ENCODE data around the gene PLCH1. TPM values are rescaled to one million over a fixed set of nuclear protein-coding genes. Genes with fewer than 3 reads are reported as not detected.

Gene PLCH1
- polyA plus RNA-seq, 2 donors: 0.07 to 0.10 TPM

DNA sequence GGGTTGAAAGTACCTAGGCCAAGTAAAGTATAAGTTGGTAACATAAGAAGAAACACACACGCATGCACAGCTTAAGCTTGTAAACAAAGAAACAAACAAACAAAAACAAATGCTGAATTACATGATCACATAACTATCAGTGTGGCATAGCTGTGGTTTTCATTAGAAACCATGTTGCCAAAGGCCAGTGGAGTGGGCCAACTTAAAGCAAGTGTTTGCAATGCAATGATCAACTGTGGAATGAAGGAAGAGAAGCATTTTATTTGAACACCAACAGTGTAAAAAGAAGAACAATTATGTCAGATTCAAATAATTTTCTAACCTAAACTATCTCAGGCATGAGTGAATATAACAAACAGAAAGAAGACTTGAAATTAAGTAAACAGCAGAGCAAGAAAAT is 252.0 kb downstream of the PLCH1 start:
- H3K27ac ChIP-seq (ENCODE audit: low read depth in 2 of 2, low read length in 1 of 2): no peak overlapping the region
- H3K4me1 ChIP-seq (ENCODE audit: control insufficient read depth in 2 of 2, insufficient read depth in 2 of 2, low read length in 1 of 2): no peaks in the 10 kb centered on the region
- WGBS, 2 donors: 89 to 91% methylated on average over 1 of the region's 1 CpG
- no peak overlapping the region for H3K4me3 ChIP-seq (ENCODE audit: low read depth in 1 of 2, low read length in 2 of 2)
- H3K9me3 ChIP-seq (ENCODE audit: control insufficient read depth in 2 of 2, insufficient read depth in 1 of 2, low read depth in 1 of 2, low read length in 1 of 2): no peaks in the 10 kb centered on the region
- no peaks in the 10 kb centered on the region for H3K36me3 ChIP-seq (ENCODE audit: control insufficient read depth in 2 of 2, insufficient read depth in 2 of 2, low read length in 1 of 2)
- no peaks in the 10 kb centered on the region for H3K27me3 ChIP-seq (ENCODE audit: control insufficient read depth in 1 of 2, insufficient read depth in 2 of 2, low read length in 2 of 2)

DNA sequence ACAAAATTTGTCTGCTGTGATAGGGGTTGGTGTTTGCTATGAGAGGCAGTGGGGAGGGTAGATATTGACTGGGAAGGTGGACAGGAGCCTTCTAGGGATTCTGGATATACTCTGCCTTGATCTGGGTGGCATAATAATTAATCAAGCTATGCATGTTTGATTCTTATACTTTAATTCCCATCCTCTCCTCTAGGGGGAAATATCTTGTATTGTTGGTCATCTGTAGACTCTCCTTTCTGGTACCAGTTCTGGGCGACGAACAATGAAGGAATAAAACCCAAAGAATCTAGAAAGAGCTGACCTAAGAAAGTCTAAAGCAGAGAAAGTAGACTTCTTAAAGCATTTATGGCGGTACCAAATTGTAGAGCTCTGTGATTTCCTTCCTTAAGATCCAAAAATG is 253.2 kb downstream of the PLCH1 start:
- Histone ChIP-seq H3K36me3 (ENCODE audit: control insufficient read depth in 2 of 2, insufficient read depth in 2 of 2, low read length in 1 of 2) (no peaks in the 10 kb centered on the region), H3K27me3 (ENCODE audit: control insufficient read depth in 1 of 2, insufficient read depth in 2 of 2, low read length in 2 of 2) (no peaks in the 10 kb centered on the region), H3K4me3 (ENCODE audit: low read depth in 1 of 2, low read length in 2 of 2) (no peak overlapping the region), H3K27ac (ENCODE audit: low read depth in 2 of 2, low read length in 1 of 2) (no peak overlapping the region), H3K9me3 (ENCODE audit: control insufficient read depth in 2 of 2, insufficient read depth in 1 of 2, low read depth in 1 of 2, low read length in 1 of 2) (no peaks in the 10 kb centered on the region), H3K4me1 (ENCODE audit: control insufficient read depth in 2 of 2, insufficient read depth in 2 of 2, low read length in 1 of 2) (no peaks in the 10 kb centered on the region)
- 92 to 95% methylated on average over 3 of the region's 3 CpGs for WGBS, 2 donors

DNA sequence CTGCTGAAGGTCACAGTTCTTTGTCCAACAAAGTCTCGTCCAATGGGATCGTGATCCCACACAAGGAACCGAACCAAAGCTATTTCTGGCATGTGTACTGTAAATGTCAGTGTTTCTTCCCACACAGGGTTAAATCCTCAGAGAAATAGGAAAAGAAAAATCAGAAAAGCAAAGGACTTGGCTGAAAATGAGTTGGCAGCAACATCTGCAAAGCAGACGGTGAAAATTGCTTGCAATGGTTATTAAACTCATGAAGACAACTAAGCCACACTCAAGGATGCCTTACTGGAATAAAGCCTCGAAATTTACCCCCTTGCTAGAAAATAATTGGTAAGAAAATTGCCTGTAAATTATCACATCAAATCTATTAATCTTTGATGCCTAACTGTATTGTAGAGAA is 256.2 kb downstream of the PLCH1 start:
- H3K9me3 ChIP-seq (ENCODE audit: control insufficient read depth in 2 of 2, insufficient read depth in 1 of 2, low read depth in 1 of 2, low read length in 1 of 2): no peaks in the 10 kb centered on the region
- no peak overlapping the region for H3K4me3 ChIP-seq (ENCODE audit: low read depth in 1 of 2, low read length in 2 of 2)
- no peaks in the 10 kb centered on the region for H3K4me1 ChIP-seq (ENCODE audit: control insufficient read depth in 2 of 2, insufficient read depth in 2 of 2, low read length in 1 of 2)
- no peaks in the 10 kb centered on the region for H3K36me3 ChIP-seq (ENCODE audit: control insufficient read depth in 2 of 2, insufficient read depth in 2 of 2, low read length in 1 of 2)
- 70 to 76% methylated on average over 5 of the region's 5 CpGs for WGBS, 2 donors
- no peak overlapping the region for H3K27ac ChIP-seq (ENCODE audit: low read depth in 2 of 2, low read length in 1 of 2)
- H3K27me3 ChIP-seq (ENCODE audit: control insufficient read depth in 1 of 2, insufficient read depth in 2 of 2, low read length in 2 of 2): no peaks in the 10 kb centered on the region

DNA sequence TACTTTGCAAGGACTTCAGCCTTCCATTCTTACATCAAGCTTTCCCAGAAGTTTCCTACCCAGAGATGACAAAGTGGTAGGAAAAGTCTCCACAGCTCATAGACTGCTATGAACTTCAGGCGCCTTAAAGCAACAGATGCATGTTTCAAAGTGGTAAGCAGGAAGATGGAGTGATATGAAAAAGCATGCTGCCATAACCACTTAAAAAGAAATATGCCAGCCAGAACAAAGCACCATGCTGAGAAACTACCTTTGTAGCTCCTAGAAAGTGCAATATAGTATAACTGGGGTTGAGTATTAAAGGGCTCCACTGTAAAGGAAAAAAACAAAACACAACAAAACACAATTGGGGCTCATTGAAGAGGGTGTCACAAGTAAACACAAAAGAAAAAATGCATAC is 259.0 kb downstream of the PLCH1 start:
- H3K9me3 ChIP-seq (ENCODE audit: control insufficient read depth in 2 of 2, insufficient read depth in 1 of 2, low read depth in 1 of 2, low read length in 1 of 2): no peaks in the 10 kb centered on the region
- no peaks in the 10 kb centered on the region for H3K27me3 ChIP-seq (ENCODE audit: control insufficient read depth in 1 of 2, insufficient read depth in 2 of 2, low read length in 2 of 2)
- H3K36me3 ChIP-seq (ENCODE audit: control insufficient read depth in 2 of 2, insufficient read depth in 2 of 2, low read length in 1 of 2): no peaks in the 10 kb centered on the region
- WGBS, 2 donors: 81 to 85% methylated on average over 1 of the region's 1 CpG
- H3K4me1 ChIP-seq (ENCODE audit: control insufficient read depth in 2 of 2, insufficient read depth in 2 of 2, low read length in 1 of 2): no peaks in the 10 kb centered on the region
- no peak overlapping the region for H3K27ac ChIP-seq (ENCODE audit: low read depth in 2 of 2, low read length in 1 of 2)
- no peak overlapping the region for H3K4me3 ChIP-seq (ENCODE audit: low read depth in 1 of 2, low read length in 2 of 2)

DNA sequence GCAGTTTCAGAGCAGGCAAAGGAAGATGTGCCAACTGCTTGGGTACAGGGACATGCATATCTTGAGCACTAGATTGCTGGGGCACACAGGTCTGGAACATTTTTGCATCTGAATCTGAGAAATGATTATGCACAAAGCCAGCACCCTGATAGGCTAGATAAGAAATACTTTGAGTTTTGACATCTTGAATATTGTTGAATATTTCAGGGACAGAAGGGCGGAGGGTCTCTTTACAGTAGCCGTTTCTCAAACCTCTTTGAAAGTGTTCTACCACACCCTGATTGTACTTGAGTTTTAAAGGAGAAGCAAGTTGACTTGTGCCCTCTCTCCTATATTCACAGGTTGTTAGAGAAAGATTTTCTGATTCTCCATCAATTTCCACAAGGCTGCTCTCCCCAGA is 263.3 kb downstream of the PLCH1 start:
- Histone ChIP-seq H3K27ac (ENCODE audit: low read depth in 2 of 2, low read length in 1 of 2) (no peak overlapping the region), H3K4me3 (ENCODE audit: low read depth in 1 of 2, low read length in 2 of 2) (no peak overlapping the region), H3K4me1 (ENCODE audit: control insufficient read depth in 2 of 2, insufficient read depth in 2 of 2, low read length in 1 of 2) (no peaks in the 10 kb centered on the region), H3K36me3 (ENCODE audit: control insufficient read depth in 2 of 2, insufficient read depth in 2 of 2, low read length in 1 of 2) (no peaks in the 10 kb centered on the region), H3K27me3 (ENCODE audit: control insufficient read depth in 1 of 2, insufficient read depth in 2 of 2, low read length in 2 of 2) (no peaks in the 10 kb centered on the region), H3K9me3 (ENCODE audit: control insufficient read depth in 2 of 2, insufficient read depth in 1 of 2, low read depth in 1 of 2, low read length in 1 of 2) (no peaks in the 10 kb centered on the region)
- WGBS, 2 donors: 88 to 95% methylated on average over 2 of the region's 2 CpGs

DNA sequence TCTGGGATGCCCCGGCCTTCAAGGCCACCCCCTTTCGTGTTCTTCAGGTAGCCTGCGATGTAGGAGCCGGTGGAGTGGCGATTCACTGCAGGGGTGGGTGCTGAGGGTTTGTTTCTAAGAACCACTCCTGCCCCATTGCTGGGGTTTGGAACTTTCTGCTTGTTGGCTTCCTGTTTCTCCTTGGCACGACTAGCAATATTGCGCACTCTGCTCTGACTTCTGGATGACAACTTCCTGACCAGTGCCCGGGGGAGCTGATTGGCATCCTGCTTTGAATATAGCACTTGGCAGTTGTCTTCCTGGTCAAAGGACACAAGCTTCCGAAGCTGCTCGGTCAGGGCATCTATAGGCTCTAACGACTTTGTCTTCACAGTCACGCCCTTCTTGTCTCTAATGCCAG is 263.8 kb downstream of the PLCH1 start:
- no peak overlapping the region for H3K27ac ChIP-seq (ENCODE audit: low read depth in 2 of 2, low read length in 1 of 2)
- H3K4me3 ChIP-seq (ENCODE audit: low read depth in 1 of 2, low read length in 2 of 2): no peak overlapping the region
- 84 to 88% methylated on average over 12 of the region's 12 CpGs for WGBS, 2 donors
- H3K27me3 ChIP-seq (ENCODE audit: control insufficient read depth in 1 of 2, insufficient read depth in 2 of 2, low read length in 2 of 2): no peaks in the 10 kb centered on the region
- H3K36me3 ChIP-seq (ENCODE audit: control insufficient read depth in 2 of 2, insufficient read depth in 2 of 2, low read length in 1 of 2): no peaks in the 10 kb centered on the region
- H3K4me1 ChIP-seq (ENCODE audit: control insufficient read depth in 2 of 2, insufficient read depth in 2 of 2, low read length in 1 of 2): no peaks in the 10 kb centered on the region
- no peaks in the 10 kb centered on the region for H3K9me3 ChIP-seq (ENCODE audit: control insufficient read depth in 2 of 2, insufficient read depth in 1 of 2, low read depth in 1 of 2, low read length in 1 of 2)

DNA sequence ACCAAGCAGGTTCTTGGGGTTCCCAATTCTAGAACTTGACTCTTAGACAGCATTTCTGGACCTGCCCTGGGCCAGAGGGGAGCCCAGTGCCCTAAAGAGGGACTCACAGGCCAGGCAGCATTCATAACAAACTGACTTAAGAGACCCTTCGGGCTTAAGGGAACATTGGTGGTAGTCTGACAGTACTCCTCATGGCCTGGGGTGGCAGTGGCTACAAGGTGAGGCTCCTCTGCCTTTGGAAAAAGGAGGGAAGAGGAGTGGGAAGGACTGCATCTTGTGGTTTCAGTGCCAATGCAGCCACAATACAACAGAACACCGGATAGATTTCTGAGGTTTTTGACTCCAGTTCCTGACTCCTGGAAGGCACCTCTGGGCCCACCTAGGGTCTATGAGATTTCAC is 279.2 kb downstream of the PLCH1 start:
- no peak overlapping the region for H3K4me3 ChIP-seq (ENCODE audit: low read depth in 1 of 2, low read length in 2 of 2)
- 70 to 73% methylated on average over 2 of the region's 2 CpGs for WGBS, 2 donors
- H3K9me3 ChIP-seq (ENCODE audit: control insufficient read depth in 2 of 2, insufficient read depth in 1 of 2, low read depth in 1 of 2, low read length in 1 of 2): no peaks in the 10 kb centered on the region
- no peaks in the 10 kb centered on the region for H3K36me3 ChIP-seq (ENCODE audit: control insufficient read depth in 2 of 2, insufficient read depth in 2 of 2, low read length in 1 of 2)
- H3K27me3 ChIP-seq (ENCODE audit: control insufficient read depth in 1 of 2, insufficient read depth in 2 of 2, low read length in 2 of 2): peaks cover 0 to 2% of the 10 kb centered on the region in 2 donors
- no peak overlapping the region for H3K27ac ChIP-seq (ENCODE audit: low read depth in 2 of 2, low read length in 1 of 2)
- H3K4me1 ChIP-seq (ENCODE audit: control insufficient read depth in 2 of 2, insufficient read depth in 2 of 2, low read length in 1 of 2): no peaks in the 10 kb centered on the region

DNA sequence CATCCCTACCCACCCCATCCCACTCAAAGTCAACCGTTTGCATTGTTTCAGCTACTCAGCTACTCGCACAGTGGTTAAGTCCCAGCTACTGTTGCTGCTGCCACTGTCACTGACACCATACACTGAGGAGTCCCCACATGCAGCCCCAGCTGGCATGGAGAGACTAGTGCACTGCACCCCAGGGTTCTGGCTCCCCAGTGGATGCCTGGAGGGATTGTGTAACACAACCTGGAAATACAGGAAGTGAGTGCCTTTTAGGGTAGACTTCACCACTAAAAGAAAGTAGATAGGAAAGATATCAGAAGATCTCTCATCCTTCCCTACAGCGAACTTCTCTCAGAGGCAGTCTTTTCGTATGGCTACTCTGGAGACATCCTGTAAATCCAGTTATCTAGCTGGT is 282.2 kb downstream of the PLCH1 start:
- 78 to 84% methylated on average over 4 of the region's 4 CpGs for WGBS, 2 donors
- no peaks in the 10 kb centered on the region for H3K9me3 ChIP-seq (ENCODE audit: control insufficient read depth in 2 of 2, insufficient read depth in 1 of 2, low read depth in 1 of 2, low read length in 1 of 2)
- H3K27ac ChIP-seq (ENCODE audit: low read depth in 2 of 2, low read length in 1 of 2): no peak overlapping the region
- no peaks in the 10 kb centered on the region for H3K36me3 ChIP-seq (ENCODE audit: control insufficient read depth in 2 of 2, insufficient read depth in 2 of 2, low read length in 1 of 2)
- no peak overlapping the region for H3K4me3 ChIP-seq (ENCODE audit: low read depth in 1 of 2, low read length in 2 of 2)
- H3K27me3 ChIP-seq (ENCODE audit: control insufficient read depth in 1 of 2, insufficient read depth in 2 of 2, low read length in 2 of 2): peaks cover 0 to 2% of the 10 kb centered on the region in 2 donors
- H3K4me1 ChIP-seq (ENCODE audit: control insufficient read depth in 2 of 2, insufficient read depth in 2 of 2, low read length in 1 of 2): no peaks in the 10 kb centered on the region

DNA sequence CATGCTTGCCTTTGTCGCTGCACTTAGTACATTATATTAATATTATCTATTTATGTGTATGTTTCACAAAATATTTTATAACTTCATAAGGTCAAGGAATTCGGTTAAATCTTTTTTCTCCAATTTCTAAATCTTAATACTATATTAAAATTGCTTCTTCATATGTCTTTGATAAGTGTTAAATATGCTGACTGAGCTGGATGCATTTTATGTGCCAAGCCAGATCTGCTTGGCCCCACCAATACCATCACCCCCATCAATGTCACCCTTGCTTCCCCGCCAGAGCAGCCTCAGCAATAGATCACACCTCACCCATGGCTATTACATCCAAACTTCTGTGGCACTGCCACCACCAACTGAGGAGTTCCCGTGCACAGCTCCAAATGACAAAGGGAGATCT is 287.3 kb downstream of the PLCH1 start:
- WGBS, 2 donors: 92 to 95% methylated on average over 4 of the region's 4 CpGs
- H3K4me1 ChIP-seq (ENCODE audit: control insufficient read depth in 2 of 2, insufficient read depth in 2 of 2, low read length in 1 of 2): no peaks in the 10 kb centered on the region
- H3K36me3 ChIP-seq (ENCODE audit: control insufficient read depth in 2 of 2, insufficient read depth in 2 of 2, low read length in 1 of 2): no peaks in the 10 kb centered on the region
- H3K27ac ChIP-seq (ENCODE audit: low read depth in 2 of 2, low read length in 1 of 2): no peak overlapping the region
- H3K9me3 ChIP-seq (ENCODE audit: control insufficient read depth in 2 of 2, insufficient read depth in 1 of 2, low read depth in 1 of 2, low read length in 1 of 2): peaks cover 0 to 2% of the 10 kb centered on the region in 2 donors
- H3K27me3 ChIP-seq (ENCODE audit: control insufficient read depth in 1 of 2, insufficient read depth in 2 of 2, low read length in 2 of 2): no peaks in the 10 kb centered on the region
- no peak overlapping the region for H3K4me3 ChIP-seq (ENCODE audit: low read depth in 1 of 2, low read length in 2 of 2)

DNA sequence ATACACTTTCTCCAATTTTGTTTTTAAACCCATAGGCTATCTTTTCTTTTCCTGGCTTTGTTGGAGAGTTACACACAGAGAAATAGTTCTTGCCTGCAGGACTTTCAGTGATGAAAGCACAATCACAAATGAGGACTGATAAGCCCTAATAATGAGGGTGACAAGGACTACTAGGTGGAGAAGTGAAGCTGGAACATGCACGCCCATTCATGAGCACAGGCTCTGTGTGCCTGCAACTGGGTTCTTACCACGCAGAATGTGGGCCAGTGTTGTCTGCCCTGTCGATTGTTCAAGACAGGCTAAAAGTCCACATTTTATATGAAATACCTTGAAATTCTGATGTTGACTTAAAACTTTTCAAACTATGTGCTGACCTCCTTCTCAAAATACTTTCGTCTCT is 289.1 kb downstream of the PLCH1 start:
- Histone ChIP-seq H3K9me3 (ENCODE audit: control insufficient read depth in 2 of 2, insufficient read depth in 1 of 2, low read depth in 1 of 2, low read length in 1 of 2) (peaks cover 0 to 2% of the 10 kb centered on the region in 2 donors), H3K4me3 (ENCODE audit: low read depth in 1 of 2, low read length in 2 of 2) (no peak overlapping the region), H3K36me3 (ENCODE audit: control insufficient read depth in 2 of 2, insufficient read depth in 2 of 2, low read length in 1 of 2) (no peaks in the 10 kb centered on the region), H3K4me1 (ENCODE audit: control insufficient read depth in 2 of 2, insufficient read depth in 2 of 2, low read length in 1 of 2) (no peaks in the 10 kb centered on the region), H3K27ac (ENCODE audit: low read depth in 2 of 2, low read length in 1 of 2) (no peak overlapping the region), H3K27me3 (ENCODE audit: control insufficient read depth in 1 of 2, insufficient read depth in 2 of 2, low read length in 2 of 2) (no peaks in the 10 kb centered on the region)
- WGBS, 2 donors: 93 to 97% methylated on average over 4 of the region's 4 CpGs
